ENCODE data around the gene C1orf159.
"Not testable (repeated sequence)": the region's sequence is repeated elsewhere in the genome, so short reads cannot be mapped to it uniquely, and the experiment has no call there.

Gene C1orf159

GRCh38 chr1:1067860-1068516 lies 47.9 kb downstream of the C1orf159 start:
- H3K4me3 ChIP-seq (ENCODE audit: low read depth, low read length): peak overlapping the region; percentile 95

GRCh38 chr1:1067284-1067859 lies 48.5 kb downstream of the C1orf159 start:
- peaks cover 71% of the 10 kb centered on the region for H3K27me3 ChIP-seq (ENCODE audit: control insufficient read depth, insufficient read depth, low read length)
- no peak overlapping the region for H3K4me3 ChIP-seq (ENCODE audit: low read depth, low read length)
- H3K27ac ChIP-seq (ENCODE audit: low read depth, low read length): no peak overlapping the region
- peaks cover 25% of the 10 kb centered on the region for H3K4me1 ChIP-seq (ENCODE audit: control insufficient read depth, insufficient read depth, low read length)
- H3K9me3 ChIP-seq (ENCODE audit: control insufficient read depth, insufficient read depth, low read depth, low read length): no peaks in the 10 kb centered on the region
- no peak overlapping the region for H3K9ac ChIP-seq (ENCODE audit: low read length)
- no peaks in the 10 kb centered on the region for H3K36me3 ChIP-seq (ENCODE audit: control insufficient read depth, insufficient read depth, low read length)

More at GRCh38 chr1:1067860-1068516, 47.9 kb downstream of the C1orf159 start:
- H3K4me1 ChIP-seq (ENCODE audit: control insufficient read depth, insufficient read depth, low read length): peaks cover 21% of the 10 kb centered on the region
- H3K9me3 ChIP-seq (ENCODE audit: control insufficient read depth, insufficient read depth, low read depth, low read length): no peaks in the 10 kb centered on the region
- H3K9ac ChIP-seq (ENCODE audit: low read length): no peak overlapping the region
- peaks cover 65% of the 10 kb centered on the region for H3K27me3 ChIP-seq (ENCODE audit: control insufficient read depth, insufficient read depth, low read length)
- no peak overlapping the region for H3K27ac ChIP-seq (ENCODE audit: low read depth, low read length)
- H3K36me3 ChIP-seq (ENCODE audit: control insufficient read depth, insufficient read depth, low read length): no peaks in the 10 kb centered on the region

GRCh38 chr1:1066403-1067283 lies 49.2 kb downstream of the C1orf159 start:
- Histone ChIP-seq H3K36me3 (ENCODE audit: control insufficient read depth, insufficient read depth, low read length) (no peaks in the 10 kb centered on the region), H3K4me1 (ENCODE audit: control insufficient read depth, insufficient read depth, low read length) (peaks cover 25% of the 10 kb centered on the region), H3K27ac (ENCODE audit: low read depth, low read length) (no peak overlapping the region), H3K9me3 (ENCODE audit: control insufficient read depth, insufficient read depth, low read depth, low read length) (no peaks in the 10 kb centered on the region), H3K4me3 (ENCODE audit: low read depth, low read length) (no peak overlapping the region), H3K27me3 (ENCODE audit: control insufficient read depth, insufficient read depth, low read length) (peaks cover 76% of the 10 kb centered on the region), H3K9ac (ENCODE audit: low read length) (no peak overlapping the region)

- not testable (repeated sequence) for H3K36me3 ChIP-seq (ENCODE audit: control insufficient read depth, insufficient read depth, low read length); H3K4me3 ChIP-seq (ENCODE audit: low read depth, low read length); H3K9me3 ChIP-seq (ENCODE audit: control insufficient read depth, insufficient read depth, low read depth, low read length); H3K9ac ChIP-seq (ENCODE audit: low read length); H3K27ac ChIP-seq (ENCODE audit: low read depth, low read length)
- Histone ChIP-seq H3K27me3 (ENCODE audit: control insufficient read depth, insufficient read depth, low read length) (peaks cover 78% of the 10 kb centered on the region), H3K4me1 (ENCODE audit: control insufficient read depth, insufficient read depth, low read length) (peaks cover 25% of the 10 kb centered on the region)
Measured at GRCh38 chr1:1065940-1066304, 50.0 kb downstream of the C1orf159 start.

- Histone ChIP-seq H3K9ac (ENCODE audit: low read length) (no peak overlapping the region), H3K27me3 (ENCODE audit: control insufficient read depth, insufficient read depth, low read length) (peaks cover 78% of the 10 kb centered on the region), H3K4me1 (ENCODE audit: control insufficient read depth, insufficient read depth, low read length) (peaks cover 27% of the 10 kb centered on the region), H3K27ac (ENCODE audit: low read depth, low read length) (no peak overlapping the region), H3K9me3 (ENCODE audit: control insufficient read depth, insufficient read depth, low read depth, low read length) (no peaks in the 10 kb centered on the region), H3K36me3 (ENCODE audit: control insufficient read depth, insufficient read depth, low read length) (no peaks in the 10 kb centered on the region), H3K4me3 (ENCODE audit: low read depth, low read length) (no peak overlapping the region)
Measured at GRCh38 chr1:1065265-1065939, 50.5 kb downstream of the C1orf159 start.

- peak overlapping the region; percentile 57 for H3K4me3 ChIP-seq (ENCODE audit: low read depth, low read length)
- H3K9me3 ChIP-seq (ENCODE audit: control insufficient read depth, insufficient read depth, low read depth, low read length): no peaks in the 10 kb centered on the region
- H3K36me3 ChIP-seq (ENCODE audit: control insufficient read depth, insufficient read depth, low read length): no peaks in the 10 kb centered on the region
- peak overlapping the region; percentile 57 for H3K9ac ChIP-seq (ENCODE audit: low read length)
- H3K27me3 ChIP-seq (ENCODE audit: control insufficient read depth, insufficient read depth, low read length): peaks cover 77% of the 10 kb centered on the region
- H3K4me1 ChIP-seq (ENCODE audit: control insufficient read depth, insufficient read depth, low read length): peaks cover 23% of the 10 kb centered on the region
- H3K27ac ChIP-seq (ENCODE audit: low read depth, low read length): no peak overlapping the region
Measured at GRCh38 chr1:1063945-1064831, 51.7 kb downstream of the C1orf159 start.

GRCh38 chr1:1063261-1063944 lies 52.5 kb downstream of the C1orf159 start:
- Histone ChIP-seq H3K27me3 (ENCODE audit: control insufficient read depth, insufficient read depth, low read length) (peaks cover 84% of the 10 kb centered on the region), H3K9me3 (ENCODE audit: control insufficient read depth, insufficient read depth, low read depth, low read length) (no peaks in the 10 kb centered on the region), H3K4me3 (ENCODE audit: low read depth, low read length) (no peak overlapping the region), H3K4me1 (ENCODE audit: control insufficient read depth, insufficient read depth, low read length) (peaks cover 30% of the 10 kb centered on the region), H3K9ac (ENCODE audit: low read length) (no peak overlapping the region), H3K27ac (ENCODE audit: low read depth, low read length) (no peak overlapping the region), H3K36me3 (ENCODE audit: control insufficient read depth, insufficient read depth, low read length) (no peaks in the 10 kb centered on the region)

GRCh38 chr1:1062348-1063163 lies 53.3 kb downstream of the C1orf159 start:
- Histone ChIP-seq H3K9me3 (ENCODE audit: control insufficient read depth, insufficient read depth, low read depth, low read length) (no peaks in the 10 kb centered on the region), H3K9ac (ENCODE audit: low read length) (no peak overlapping the region), H3K4me1 (ENCODE audit: control insufficient read depth, insufficient read depth, low read length) (peaks cover 32% of the 10 kb centered on the region), H3K27me3 (ENCODE audit: control insufficient read depth, insufficient read depth, low read length) (peaks cover 84% of the 10 kb centered on the region), H3K27ac (ENCODE audit: low read depth, low read length) (no peak overlapping the region), H3K4me3 (ENCODE audit: low read depth, low read length) (no peak overlapping the region), H3K36me3 (ENCODE audit: control insufficient read depth, insufficient read depth, low read length) (no peaks in the 10 kb centered on the region)

GRCh38 chr1:1061682-1062345 lies 54.1 kb downstream of the C1orf159 start:
- H3K4me3 ChIP-seq (ENCODE audit: low read depth, low read length): no peak overlapping the region
- peaks cover 32% of the 10 kb centered on the region for H3K4me1 ChIP-seq (ENCODE audit: control insufficient read depth, insufficient read depth, low read length)
- no peak overlapping the region for H3K27ac ChIP-seq (ENCODE audit: low read depth, low read length)
- H3K9me3 ChIP-seq (ENCODE audit: control insufficient read depth, insufficient read depth, low read depth, low read length): no peaks in the 10 kb centered on the region
- peaks cover 85% of the 10 kb centered on the region for H3K27me3 ChIP-seq (ENCODE audit: control insufficient read depth, insufficient read depth, low read length)
- H3K36me3 ChIP-seq (ENCODE audit: control insufficient read depth, insufficient read depth, low read length): no peaks in the 10 kb centered on the region
- H3K9ac ChIP-seq (ENCODE audit: low read length): no peak overlapping the region
